Activated CD8-positive, alpha-beta T cell treated with anti-CD3 and anti-CD28 coated beads, Interleukin-2, amount 10 ng/mL, durations not matched to agents 7 days and 5 days (primary cell): ENCODE data around the gene DTNBP1. TPM values are rescaled to one million over a fixed set of nuclear protein-coding genes. Genes with fewer than 3 reads are reported as not detected.

Experiments used
- ATAC-seq: fragments of 150-1000 bp; cut with Tn5 transposase; one replicate; pipeline ENCODE4 v1.10.0; 2021; ENCODE audit warnings: moderate library complexity
- CTCF ChIA-PET: fragments of 350-600 bp; sonication (Branson Sonifier 250); formaldehyde crosslinking; loops from one replicate; lab custom pipeline; 2021; ENCODE audit warnings: antibody characterized with exemption; lab: Charles Lee
- POLR2A ChIA-PET: fragments of 350-600 bp; sonication (Branson Sonifier 250); formaldehyde crosslinking; loops from one replicate; lab custom pipeline; 2021; ENCODE audit warnings: antibody characterized with exemption; lab: Charles Lee
- DNase-seq: peaks from one replicate; pipeline ENCODE4 v3.0.0-alpha.2; 2020
- H3K27ac Mint-ChIP-seq: one replicate; pipeline ENCODE4 v1.8.0; 2021; ENCODE audit warnings: mild to moderate bottlenecking, mixed read lengths
- H3K27me3 Mint-ChIP-seq: one replicate; pipeline ENCODE4 v1.8.0; 2021; ENCODE audit warnings: low read depth, mixed read lengths
- H3K36me3 Mint-ChIP-seq: one replicate; pipeline ENCODE4 v1.8.0; 2021; ENCODE audit warnings: low read depth, mixed read lengths
- H3K4me1 Mint-ChIP-seq: one replicate; pipeline ENCODE4 v1.8.0; 2021; ENCODE audit warnings: low read depth, mixed read lengths
- H3K4me3 Mint-ChIP-seq: one replicate; pipeline ENCODE4 v1.8.0; 2021; ENCODE audit warnings: mild to moderate bottlenecking, mixed read lengths
- H3K9me3 Mint-ChIP-seq: one replicate; pipeline ENCODE4 v1.8.0; 2022; ENCODE audit warnings: mixed read lengths; ENCODE audit not compliant: insufficient read depth
- total RNA-seq, 2 experiments: library from RNA; stranded (reverse); gene quantifications; one replicate each; pipeline ENCODE4 v1.2.3, GENCODE V29; 2021

Gene DTNBP1
- total RNA-seq, 2 experiments from 2014 or later, result 17.7 to 19.0 TPM

DNA sequence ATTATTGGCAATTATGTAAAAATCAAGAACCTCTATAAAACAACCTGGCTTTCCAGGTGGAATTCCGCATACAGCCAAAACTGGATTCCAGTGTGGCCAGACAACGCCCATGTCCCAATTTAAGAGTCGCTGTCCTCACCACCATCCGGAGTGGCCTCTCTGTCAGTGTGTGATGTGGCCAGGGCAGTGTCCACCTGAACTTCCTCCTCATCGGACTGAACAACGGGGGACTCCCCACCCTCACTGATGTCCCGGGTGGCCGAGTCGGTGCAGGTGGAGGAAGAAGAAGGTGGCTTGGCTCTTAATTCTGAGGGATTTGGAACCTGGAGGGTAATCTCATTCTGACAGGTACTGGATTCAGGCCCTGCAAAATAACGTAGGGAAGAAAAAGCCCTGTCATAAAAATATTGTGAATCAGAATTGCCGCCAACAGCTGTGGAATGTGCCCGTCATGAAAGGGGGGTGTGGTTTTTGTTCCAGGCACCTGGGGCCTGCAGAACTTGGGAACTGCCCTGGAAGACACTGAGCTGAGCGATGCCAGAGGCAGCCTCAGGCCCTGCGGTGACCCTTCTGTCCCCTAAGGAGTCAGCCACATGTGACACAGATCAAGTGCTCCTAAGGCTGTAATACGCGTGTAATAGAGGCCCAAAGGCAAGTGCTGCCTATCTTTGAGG, 139.8 kb downstream of the DTNBP1 start:
- no peak overlapping the region for H3K4me3 Mint-ChIP-seq
- H3K36me3 Mint-ChIP-seq, result peaks cover 72% of the 10 kb centered on the region
- H3K4me1 Mint-ChIP-seq, result peaks cover 11% of the 10 kb centered on the region
- ATAC-seq (no peak), DNase-seq (no peak)
- no peaks in the 10 kb centered on the region for H3K27me3 Mint-ChIP-seq
- H3K9me3 Mint-ChIP-seq, result no peaks in the 10 kb centered on the region
- H3K27ac Mint-ChIP-seq, result no peak overlapping the region
- ChIA-PET POLR2A (no interaction called here), CTCF (interaction anchor here (2.2 kb wide), 1 partner anchor 101 kb away, joined by 11 read pairs; no protein-coding TSS in a partner anchor)

DNA sequence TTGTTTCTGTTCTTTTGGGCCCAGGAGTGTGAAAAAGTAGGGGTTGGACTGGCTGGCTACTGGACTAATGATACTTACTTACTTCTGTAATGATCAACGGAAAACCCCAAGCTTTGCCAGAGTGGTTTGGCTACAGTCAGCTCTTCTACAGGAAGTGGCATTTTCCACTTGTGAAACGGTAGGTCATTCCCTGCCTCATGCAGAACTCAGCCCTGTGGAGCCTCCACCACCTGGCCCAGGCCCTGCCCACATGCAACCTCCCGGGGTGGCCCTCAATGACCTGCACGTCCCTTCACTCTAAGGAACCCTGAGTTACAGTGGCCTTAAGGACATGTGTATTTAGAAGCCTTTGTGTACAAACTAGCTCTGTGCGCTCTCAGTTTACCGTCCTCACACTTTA, 140.4 kb downstream of the DTNBP1 start:
- CTCF ChIA-PET, result interaction anchor here (2.2 kb wide), 1 partner anchor 101 kb away, joined by 11 read pairs; no protein-coding TSS in a partner anchor
- POLR2A ChIA-PET, result no interaction called here
- Mint-ChIP-seq H3K36me3 (peaks cover 70% of the 10 kb centered on the region), H3K27ac (peak overlapping the region; percentile 37), H3K27me3 (no peaks in the 10 kb centered on the region), H3K4me1 (peaks cover 11% of the 10 kb centered on the region), H3K4me3 (no peak overlapping the region), H3K9me3 (no peaks in the 10 kb centered on the region)
- no peak for ATAC-seq
- no peak for DNase-seq

DNA sequence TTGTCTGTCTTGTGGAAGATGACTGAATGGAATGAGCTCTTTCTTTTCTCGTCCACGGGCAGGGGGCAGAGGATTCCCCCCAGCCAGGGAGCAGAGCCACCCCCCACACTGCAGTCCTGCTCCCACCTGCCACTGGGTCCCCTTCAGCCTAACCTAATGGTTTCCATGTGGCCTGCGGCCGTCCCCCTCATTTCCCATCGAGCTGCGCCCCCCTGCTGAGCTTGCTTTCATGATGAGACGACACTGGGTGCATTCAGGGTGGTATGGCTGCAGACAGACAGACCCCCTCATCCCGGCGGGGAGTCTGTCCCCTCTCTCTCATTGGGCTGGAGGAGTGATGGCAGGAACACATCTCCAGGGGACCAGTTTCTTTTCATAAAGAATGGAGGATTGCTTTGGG, 140.8 kb downstream of the DTNBP1 start:
- ATAC-seq, result no peak
- Mint-ChIP-seq H3K4me1 (peaks cover 11% of the 10 kb centered on the region), H3K4me3 (no peak overlapping the region), H3K27me3 (no peaks in the 10 kb centered on the region), H3K27ac (peak overlapping the region; percentile 37), H3K36me3 (peaks cover 69% of the 10 kb centered on the region), H3K9me3 (no peaks in the 10 kb centered on the region)
- DNase-seq, result no peak
- ChIA-PET CTCF (interaction anchor here (2.2 kb wide), 1 partner anchor 102 kb away, joined by 11 read pairs; no protein-coding TSS in a partner anchor), POLR2A (no interaction called here)

DNA sequence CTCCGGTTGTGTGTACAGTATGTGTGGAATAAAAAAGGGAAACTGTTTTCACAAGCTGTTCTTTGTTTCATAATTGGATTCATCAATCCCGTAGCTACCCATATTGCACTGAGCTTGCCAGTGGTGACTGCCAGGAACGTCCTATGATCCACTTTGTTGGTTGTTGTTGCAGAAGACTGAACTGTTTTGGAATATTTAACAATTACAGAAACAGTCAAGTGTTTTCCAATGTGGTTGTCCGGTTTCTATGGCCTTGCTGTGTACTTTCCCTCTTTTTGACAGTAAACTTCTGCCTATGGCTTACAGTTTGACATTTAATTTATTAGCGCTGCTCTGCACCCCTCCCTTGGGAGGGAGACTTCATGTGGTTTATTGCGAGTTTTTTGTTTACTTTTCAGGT, 141.2 kb downstream of the DTNBP1 start:
- no peak overlapping the region for H3K4me3 Mint-ChIP-seq
- peaks cover 70% of the 10 kb centered on the region for H3K36me3 Mint-ChIP-seq
- H3K27me3 Mint-ChIP-seq, result no peaks in the 10 kb centered on the region
- ChIA-PET CTCF (interaction anchor here (2.2 kb wide), 1 partner anchor 102 kb away, joined by 11 read pairs; no protein-coding TSS in a partner anchor), POLR2A (no interaction called here)
- H3K27ac Mint-ChIP-seq, result no peak overlapping the region
- DNase-seq, result no peak
- ATAC-seq, result no peak
- H3K9me3 Mint-ChIP-seq, result no peaks in the 10 kb centered on the region
- H3K4me1 Mint-ChIP-seq, result peaks cover 11% of the 10 kb centered on the region

DNA sequence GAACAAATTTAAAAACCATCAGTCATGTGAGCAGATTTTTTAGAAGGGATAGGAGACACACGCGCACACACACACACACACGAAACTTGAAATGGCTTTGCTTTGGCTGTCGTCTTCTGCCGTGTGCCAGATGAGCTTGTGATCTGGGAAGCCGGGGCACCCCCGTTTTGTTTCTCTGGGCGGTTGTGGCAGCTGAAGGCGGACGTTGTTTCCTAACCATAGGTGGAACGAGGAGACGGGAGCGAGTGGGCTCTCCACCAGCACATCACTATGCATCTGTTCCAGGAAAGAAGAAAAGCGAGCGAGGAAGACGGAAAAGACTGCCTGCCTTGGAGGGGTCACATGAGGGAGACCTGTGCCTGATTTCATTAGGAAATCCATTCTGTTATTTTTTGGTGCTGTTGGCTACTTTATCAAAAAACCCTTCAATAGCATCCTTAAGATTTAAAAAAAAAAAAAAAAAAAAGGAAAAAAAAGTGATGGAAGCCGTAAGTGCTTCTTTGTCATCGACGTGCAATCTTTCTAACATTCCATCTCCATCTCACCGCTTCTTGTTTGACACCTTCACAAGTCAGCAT, 142.1 kb downstream of the DTNBP1 start:
- ChIA-PET CTCF (no interaction called here), POLR2A (interaction anchor here (0.7 kb wide), 1 partner anchor 1599 kb away, joined by 5 read pairs; no protein-coding TSS in a partner anchor)
- H3K27ac Mint-ChIP-seq, result peak overlapping the region; percentile 18
- peaks cover 69% of the 10 kb centered on the region for H3K36me3 Mint-ChIP-seq
- H3K9me3 Mint-ChIP-seq, result no peaks in the 10 kb centered on the region
- DNase-seq, result no peak
- H3K4me3 Mint-ChIP-seq, result no peak overlapping the region
- no peaks in the 10 kb centered on the region for H3K27me3 Mint-ChIP-seq
- ATAC-seq, result no peak
- peaks cover 11% of the 10 kb centered on the region for H3K4me1 Mint-ChIP-seq

DNA sequence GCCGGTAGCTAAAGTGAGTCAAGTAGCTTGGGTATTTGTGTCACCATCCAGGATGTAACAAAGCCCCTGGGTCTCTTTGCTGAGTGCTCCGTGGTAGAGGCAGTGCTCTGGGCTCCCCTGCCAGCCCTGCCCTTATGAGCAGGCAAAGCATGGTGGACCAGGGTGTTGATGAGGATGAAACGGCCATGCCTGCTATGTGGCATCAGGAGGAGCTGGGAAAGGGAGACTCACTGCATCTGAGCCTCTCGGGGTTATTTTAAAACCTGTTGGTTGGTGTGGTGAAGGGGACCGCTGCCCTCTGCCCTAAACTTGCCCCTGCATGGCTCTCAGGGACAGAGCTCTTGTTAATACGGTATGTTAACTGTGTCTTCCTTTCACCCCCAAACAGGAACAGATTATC, 143.1 kb downstream of the DTNBP1 start:
- H3K36me3 Mint-ChIP-seq, result peaks cover 66% of the 10 kb centered on the region
- ATAC-seq, result no peak
- DNase-seq, result no peak
- no peaks in the 10 kb centered on the region for H3K9me3 Mint-ChIP-seq
- no peak overlapping the region for H3K27ac Mint-ChIP-seq
- ChIA-PET POLR2A (no interaction called here), CTCF (no interaction called here)
- peaks cover 16% of the 10 kb centered on the region for H3K4me1 Mint-ChIP-seq
- H3K4me3 Mint-ChIP-seq, result no peak overlapping the region
- no peaks in the 10 kb centered on the region for H3K27me3 Mint-ChIP-seq

DNA sequence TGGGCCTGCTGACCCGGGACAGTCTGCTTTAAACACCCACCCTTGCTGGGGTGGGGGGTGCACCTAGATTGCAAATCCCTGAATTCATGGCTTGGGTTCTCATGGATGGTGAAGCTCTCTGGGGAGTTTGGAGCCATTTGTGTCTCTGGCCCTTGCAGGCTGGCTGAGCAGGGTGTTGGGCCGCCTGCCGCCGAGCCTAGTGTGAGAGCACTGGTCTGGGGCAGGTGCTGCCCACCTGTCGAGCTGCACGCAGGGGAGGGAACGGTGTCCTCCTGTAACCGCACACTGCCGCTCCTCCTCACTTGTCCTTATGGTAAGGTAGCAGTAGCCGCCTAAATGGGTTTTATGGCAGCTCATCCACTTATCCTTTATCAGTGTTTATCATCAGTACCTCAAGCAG, 143.9 kb downstream of the DTNBP1 start:
- Mint-ChIP-seq H3K36me3 (peaks cover 68% of the 10 kb centered on the region), H3K27ac (no peak overlapping the region), H3K9me3 (no peaks in the 10 kb centered on the region), H3K27me3 (no peaks in the 10 kb centered on the region), H3K4me3 (no peak overlapping the region), H3K4me1 (peaks cover 16% of the 10 kb centered on the region)
- ATAC-seq, result no peak
- CTCF ChIA-PET, result no interaction called here
- POLR2A ChIA-PET, result no interaction called here
- no peak for DNase-seq

DNA sequence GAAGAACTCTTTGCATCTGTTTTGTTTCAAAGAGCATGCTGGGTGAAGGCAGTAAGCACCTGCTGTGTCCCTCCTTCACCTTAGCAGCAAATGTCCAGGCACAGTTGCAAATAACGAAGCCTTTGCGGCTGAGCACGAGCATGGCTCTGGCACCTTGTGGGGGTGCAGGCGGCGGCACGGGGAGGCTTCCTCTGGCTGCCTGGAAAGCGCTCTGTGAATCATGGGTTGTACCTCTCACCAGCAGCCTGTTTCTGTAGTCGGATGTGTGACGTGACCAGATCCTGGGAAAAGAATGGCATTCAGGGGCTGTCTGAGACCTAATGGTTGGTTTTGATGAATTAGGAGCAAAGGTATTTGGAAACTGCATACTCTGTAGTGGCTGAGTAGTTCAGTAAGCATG, 144.8 kb downstream of the DTNBP1 start:
- Mint-ChIP-seq H3K9me3 (no peaks in the 10 kb centered on the region), H3K27ac (no peak overlapping the region), H3K27me3 (no peaks in the 10 kb centered on the region), H3K36me3 (peaks cover 67% of the 10 kb centered on the region), H3K4me3 (no peak overlapping the region), H3K4me1 (peaks cover 16% of the 10 kb centered on the region)
- CTCF ChIA-PET, result no interaction called here
- POLR2A ChIA-PET, result no interaction called here
- no peak for DNase-seq
- ATAC-seq, result no peak

DNA sequence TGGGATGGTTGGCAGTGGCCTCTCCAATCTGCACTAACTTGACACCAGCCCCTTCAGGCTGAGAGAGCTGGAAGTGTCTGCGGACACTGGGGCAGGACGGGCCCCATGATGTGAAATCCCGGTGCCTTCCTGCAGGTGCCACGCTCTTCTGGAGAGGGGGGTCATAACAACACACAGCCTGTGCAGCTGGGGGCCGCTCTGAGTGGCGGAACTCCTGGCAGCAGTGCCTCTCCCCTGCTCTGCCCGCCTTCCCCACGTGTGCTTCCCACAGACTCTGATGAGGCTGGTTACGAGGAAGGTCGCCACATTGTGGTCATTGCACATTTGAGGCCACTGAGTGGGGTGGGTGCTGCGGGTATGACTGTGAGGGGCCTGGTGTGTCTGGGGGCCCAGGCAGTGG, 145.2 kb downstream of the DTNBP1 start:
- Mint-ChIP-seq H3K36me3 (peaks cover 64% of the 10 kb centered on the region), H3K9me3 (no peaks in the 10 kb centered on the region), H3K27me3 (no peaks in the 10 kb centered on the region), H3K27ac (no peak overlapping the region), H3K4me3 (no peak overlapping the region), H3K4me1 (peaks cover 15% of the 10 kb centered on the region)
- ChIA-PET POLR2A (no interaction called here), CTCF (no interaction called here)
- DNase-seq (no peak), ATAC-seq (no peak)

DNA sequence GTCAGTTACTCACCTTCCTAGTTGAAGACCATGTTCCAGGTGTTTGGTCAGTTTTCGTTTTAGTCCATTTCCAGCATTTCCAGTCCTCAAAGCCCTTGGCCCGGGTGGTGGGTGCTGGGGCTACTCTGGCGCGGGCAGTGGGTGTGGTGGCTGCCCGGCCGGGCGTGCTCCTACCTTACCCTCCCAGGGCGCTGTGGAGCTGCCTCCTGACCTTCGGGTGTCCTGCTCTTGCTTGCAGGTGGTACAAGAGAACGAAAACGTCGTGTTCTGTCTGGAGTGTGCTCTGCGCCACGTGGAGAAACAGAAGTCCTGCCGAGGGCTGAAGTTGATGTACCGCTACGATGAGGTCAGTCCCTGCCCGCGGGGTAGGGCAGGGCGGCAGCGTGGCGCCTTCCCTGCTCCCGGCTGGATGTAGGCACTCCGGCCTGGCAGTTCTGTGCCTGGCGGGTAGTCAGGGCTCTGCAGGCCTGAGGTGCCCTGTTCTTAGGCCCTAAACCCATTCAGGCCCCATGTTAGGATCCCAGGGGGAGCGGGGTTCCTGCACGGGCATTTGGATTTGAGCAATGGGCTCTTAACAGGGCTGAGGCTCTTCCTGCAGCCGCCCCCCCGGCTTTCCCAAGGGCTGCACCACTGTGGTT, 145.8 kb downstream of the DTNBP1 start:
- no peaks in the 10 kb centered on the region for H3K9me3 Mint-ChIP-seq
- ChIA-PET POLR2A (no interaction called here), CTCF (no interaction called here)
- no peak for ATAC-seq
- H3K36me3 Mint-ChIP-seq, result peaks cover 66% of the 10 kb centered on the region
- H3K27me3 Mint-ChIP-seq, result no peaks in the 10 kb centered on the region
- H3K4me1 Mint-ChIP-seq, result peaks cover 9% of the 10 kb centered on the region
- H3K4me3 Mint-ChIP-seq, result no peak overlapping the region
- H3K27ac Mint-ChIP-seq, result no peak overlapping the region
- DNase-seq, result no peak

DNA sequence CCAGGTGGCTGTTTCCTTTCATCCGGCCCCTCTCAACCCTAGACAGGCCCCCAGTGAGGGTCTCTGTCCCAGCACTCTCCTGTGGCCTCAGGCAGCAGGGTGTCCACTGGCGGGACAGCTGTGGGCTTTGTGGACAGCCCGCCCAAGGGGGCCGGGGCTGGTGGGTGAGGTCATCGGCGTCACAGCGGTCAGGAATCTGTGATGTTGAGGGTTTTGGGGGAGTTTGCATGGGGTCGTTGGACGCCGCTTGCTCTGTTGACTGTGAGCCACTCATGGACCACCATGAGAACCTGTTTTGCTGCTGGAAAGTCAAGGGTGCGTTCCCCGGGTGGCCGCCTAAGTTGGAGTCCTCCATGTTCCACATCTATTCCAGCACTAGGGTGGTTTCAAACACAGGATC, 146.4 kb downstream of the DTNBP1 start:
- Mint-ChIP-seq H3K4me1 (peaks cover 5% of the 10 kb centered on the region), H3K27me3 (no peaks in the 10 kb centered on the region), H3K36me3 (peaks cover 67% of the 10 kb centered on the region), H3K9me3 (no peaks in the 10 kb centered on the region), H3K27ac (no peak overlapping the region), H3K4me3 (no peak overlapping the region)
- ATAC-seq (no peak), DNase-seq (no peak)
- POLR2A ChIA-PET, result no interaction called here
- CTCF ChIA-PET, result no interaction called here

DNA sequence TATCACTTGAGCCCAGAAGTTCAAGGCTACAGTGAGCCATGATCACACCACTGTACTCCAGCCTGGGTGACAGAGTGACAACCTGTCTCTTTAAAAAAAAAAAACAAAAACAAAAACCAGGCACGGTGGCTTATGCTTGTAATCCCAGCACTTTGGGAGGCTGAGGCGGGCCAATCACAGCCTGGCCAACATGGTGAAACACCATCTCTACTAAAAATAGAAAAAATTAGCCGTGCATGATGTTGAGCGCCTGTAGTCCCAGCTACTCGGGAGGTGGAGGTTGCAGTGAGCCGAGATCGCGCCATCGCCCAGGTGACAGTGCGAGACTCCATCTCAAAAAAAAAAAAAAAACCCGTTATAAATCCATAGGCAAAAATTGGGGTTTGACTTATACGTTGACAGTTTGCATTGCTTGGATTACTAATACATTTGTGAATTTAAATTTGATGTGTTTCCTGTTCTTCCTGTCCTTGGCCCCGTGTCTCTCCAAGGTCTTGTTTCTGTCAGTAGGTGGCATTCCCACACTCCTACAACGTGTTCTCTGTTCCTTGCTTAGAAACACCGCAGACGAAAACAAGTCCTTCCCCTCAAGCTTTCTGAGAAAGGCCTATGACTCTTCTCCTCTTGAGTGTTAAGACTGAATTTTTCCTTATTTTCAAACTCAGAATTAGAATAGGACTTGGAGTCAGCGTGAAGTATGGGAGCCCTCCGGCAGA, 147.0 kb downstream of the DTNBP1 start:
- H3K4me3 Mint-ChIP-seq, result no peak overlapping the region
- ATAC-seq, result no peak
- peaks cover 68% of the 10 kb centered on the region for H3K36me3 Mint-ChIP-seq
- no peak overlapping the region for H3K27ac Mint-ChIP-seq
- no peak for DNase-seq
- H3K9me3 Mint-ChIP-seq, result no peaks in the 10 kb centered on the region
- peaks cover 5% of the 10 kb centered on the region for H3K4me1 Mint-ChIP-seq
- CTCF ChIA-PET, result no interaction called here
- POLR2A ChIA-PET, result no interaction called here
- H3K27me3 Mint-ChIP-seq, result no peaks in the 10 kb centered on the region
